Urinary bladder (tissue), 4 donors: Measurements from ENCODE around the gene HOXA9. TPM values are rescaled to one million over a fixed set of nuclear protein-coding genes. Genes with fewer than 3 reads are reported as not detected.

Experiments
- DNase-seq: peaks from one replicate; pipeline ENCODE4 v3.0.0-alpha.2; 2015; ENCODE audit errors: extremely low spot score
- H3K27ac ChIP-seq: one replicate; pipeline ENCODE4 v1.5.1; 2013; ENCODE audit warnings: low read depth, mild to moderate bottlenecking, moderate library complexity
- H3K36me3 ChIP-seq: one replicate; pipeline ENCODE4 v1.6.1; 2013; ENCODE audit warnings: mild to moderate bottlenecking, moderate library complexity; ENCODE audit not compliant: insufficient read depth
- H3K4me1 ChIP-seq: one replicate; pipeline ENCODE4 v1.6.1; 2013; ENCODE audit warnings: mild to moderate bottlenecking, moderate library complexity; ENCODE audit not compliant: insufficient read depth
- H3K4me3 ChIP-seq: one replicate; pipeline ENCODE4 v1.5.1; 2013; ENCODE audit warnings: low read depth, low read length
- WGBS: extraction: QIAGEN DNeasy Blood & Tissue Kit; methylation state at CpG from one replicate; pipeline ENCODE4 v1.1.7; 2013; 5-methylcytosine and 5-hydroxymethylcytosine counted together
- polyA plus RNA-seq: library from polyadenylated mRNA; stranded (reverse); fragments of 200-250 nt; gene quantifications from one replicate; pipeline ENCODE4 v1.2.3, GENCODE V29; 2013
- total RNA-seq: library from RNA; depleted of rRNA; stranded (reverse); fragments of >200 nt; gene quantifications from one replicate; pipeline ENCODE4 v1.2.3, GENCODE V29; 2014
- donor health status: healthy with polysubstance abuse.
- donor health status: healthy.

Gene HOXA9
- total and polyA plus RNA-seq, 2 donors, result 19.8 to 20.5 TPM

- 58% methylated on average over 12 of the region's 12 CpGs for WGBS
- no peak for DNase-seq
- H3K4me3 ChIP-seq, result peak overlapping the region; percentile 1
These were observed 15.4 kb upstream of the HOXA9 start for GRCh38 chr7:27180431-27181420.

GRCh38 chr7:27179503-27180430, 14.4 kb upstream of the HOXA9 start:
- no peak for DNase-seq
- Histone ChIP-seq H3K36me3 (no peaks in the 10 kb centered on the region), H3K4me3 (peak overlapping the region; percentile 47), H3K4me1 (no peaks in the 10 kb centered on the region), H3K27ac (peak overlapping the region; percentile 90)
- 5% methylated on average over 56 of the region's 56 CpGs for WGBS

More at GRCh38 chr7:27180431-27181420, 15.4 kb upstream of the HOXA9 start:
- Histone ChIP-seq H3K4me1 (no peaks in the 10 kb centered on the region), H3K27ac (peak overlapping the region; percentile 73), H3K36me3 (no peaks in the 10 kb centered on the region)

- Histone ChIP-seq H3K27ac (peak overlapping the region; percentile 90), H3K36me3 (no peaks in the 10 kb centered on the region), H3K4me1 (no peaks in the 10 kb centered on the region), H3K4me3 (peak overlapping the region; percentile 47)
- WGBS, result 27% methylated on average over 14 of the region's 14 CpGs
- no peak for DNase-seq
These were observed 13.7 kb upstream of the HOXA9 start for GRCh38 chr7:27179030-27179429.

GRCh38 chr7:27178366-27178765, 13.0 kb upstream of the HOXA9 start:
- 34% methylated on average over 6 of the region's 6 CpGs for WGBS
- Histone ChIP-seq H3K4me1 (no peaks in the 10 kb centered on the region), H3K4me3 (peak overlapping the region; percentile 47), H3K36me3 (no peaks in the 10 kb centered on the region), H3K27ac (peak overlapping the region; percentile 64)
- DNase-seq, result no peak

- DNase-seq, result no peak
- H3K27ac ChIP-seq, result peak overlapping the region; percentile 95
- WGBS, result 27% methylated on average over 5 of the region's 5 CpGs
- H3K36me3 ChIP-seq, result no peaks in the 10 kb centered on the region
- peak overlapping the region; percentile 47 for H3K4me3 ChIP-seq
- H3K4me1 ChIP-seq, result no peaks in the 10 kb centered on the region
These were observed 12.5 kb upstream of the HOXA9 start for GRCh38 chr7:27177795-27178320.

DNA sequence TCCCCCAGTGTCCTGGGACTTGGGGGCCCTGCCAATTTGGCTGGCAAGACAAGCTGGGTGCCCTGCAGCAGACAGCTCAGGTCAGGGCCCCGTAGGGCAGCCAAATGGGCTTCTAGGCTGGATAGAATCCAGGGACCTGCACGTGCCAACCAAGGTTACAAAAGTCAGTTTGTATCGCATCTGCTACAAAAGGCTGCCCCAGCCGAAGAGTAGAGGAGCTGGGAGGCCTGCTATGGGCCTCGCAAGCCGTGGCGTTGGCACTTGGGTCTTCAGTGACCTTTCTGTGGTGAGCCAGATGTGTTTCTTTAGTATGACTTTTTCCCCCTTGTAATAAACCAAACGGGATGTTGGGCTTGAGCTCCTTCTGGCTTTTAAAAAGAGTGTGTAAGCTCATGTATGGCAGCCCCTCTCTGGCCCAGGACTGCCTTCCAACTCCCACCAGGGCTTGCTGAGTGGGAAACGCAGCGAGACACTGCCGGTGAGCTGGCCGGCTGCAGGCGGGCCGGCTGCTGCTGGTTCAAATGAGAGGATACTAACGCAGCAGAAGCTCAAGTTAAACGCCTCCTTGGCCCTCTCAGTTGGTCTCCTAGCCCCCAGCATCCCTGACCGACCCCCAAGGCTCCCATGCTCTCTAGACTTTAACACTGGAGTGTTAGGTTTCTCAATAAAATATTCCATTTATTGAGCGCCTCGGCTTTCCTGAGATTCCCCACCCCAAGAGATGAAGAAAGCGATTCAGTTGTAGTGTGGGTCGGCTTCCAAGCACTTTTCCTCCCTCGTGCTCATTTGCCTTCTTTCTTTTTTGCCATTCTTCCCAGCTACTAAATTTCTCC, 11.8 kb upstream of the HOXA9 start:
- WGBS, result 31% methylated on average over 22 of the region's 22 CpGs
- H3K4me3 ChIP-seq, result peak overlapping the region; percentile 47
- peak overlapping the region; percentile 95 for H3K27ac ChIP-seq
- DNase-seq, result no peak
- no peaks in the 10 kb centered on the region for H3K36me3 ChIP-seq
- H3K4me1 ChIP-seq, result no peaks in the 10 kb centered on the region

- no peaks in the 10 kb centered on the region for H3K4me1 ChIP-seq
- H3K4me3 ChIP-seq, result peak overlapping the region; percentile 41
- peak overlapping the region; percentile 95 for H3K27ac ChIP-seq
- DNase-seq, result no peak
- no peaks in the 10 kb centered on the region for H3K36me3 ChIP-seq
- 37% methylated on average over 3 of the region's 3 CpGs for WGBS
These were observed 11.1 kb upstream of the HOXA9 start for GRCh38 chr7:27176524-27176845.

DNA sequence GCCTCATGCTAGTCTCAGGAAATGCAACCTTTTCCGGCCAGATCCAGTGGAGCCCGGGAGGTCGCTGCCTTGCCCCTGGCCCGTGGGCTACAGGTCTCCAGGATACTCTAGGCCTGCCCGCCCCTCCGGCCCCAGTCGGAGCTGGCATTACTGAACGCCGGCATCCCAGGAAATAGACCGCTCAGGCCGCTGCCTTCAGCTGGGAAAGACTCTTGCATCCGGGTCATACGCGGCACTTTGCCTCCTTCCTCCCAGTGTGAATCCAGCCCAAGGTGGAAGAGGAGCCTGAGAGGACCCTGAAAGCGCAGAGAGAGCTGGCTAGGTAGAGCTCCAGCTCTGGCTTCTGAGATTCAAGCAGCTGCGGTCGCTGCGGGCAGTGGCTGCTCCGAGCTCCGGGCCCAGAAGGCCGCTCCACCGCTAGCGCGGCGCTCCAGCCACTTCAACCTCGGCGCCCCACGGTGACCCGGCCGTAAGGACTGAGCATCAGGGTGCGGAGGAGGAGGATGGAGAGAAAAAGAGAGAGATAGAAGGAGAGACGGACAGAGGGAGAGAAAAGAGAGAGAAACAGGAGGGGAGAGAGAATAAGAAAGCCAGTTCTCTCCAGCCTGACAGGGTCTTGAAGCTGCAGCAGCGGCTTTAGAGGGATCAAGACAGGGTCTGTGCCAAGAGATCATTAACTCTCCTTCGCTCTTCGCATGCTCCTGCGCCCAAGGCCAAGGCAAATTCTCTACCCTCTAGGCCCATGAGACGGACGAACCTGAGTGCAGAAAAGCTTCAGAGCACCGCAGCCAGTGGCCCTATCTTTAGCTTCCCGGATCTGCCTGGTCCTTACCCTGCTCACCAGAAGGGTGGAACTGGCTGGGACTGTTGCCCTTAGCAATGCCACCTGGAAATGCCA, 10.5 kb upstream of the HOXA9 start:
- WGBS, result 33% methylated on average over 40 of the region's 40 CpGs
- Histone ChIP-seq H3K4me1 (no peaks in the 10 kb centered on the region), H3K27ac (peak overlapping the region; percentile 95), H3K4me3 (peak overlapping the region; percentile 41), H3K36me3 (peaks cover 2% of the 10 kb centered on the region)
- DNase-seq, result no peak

DNA sequence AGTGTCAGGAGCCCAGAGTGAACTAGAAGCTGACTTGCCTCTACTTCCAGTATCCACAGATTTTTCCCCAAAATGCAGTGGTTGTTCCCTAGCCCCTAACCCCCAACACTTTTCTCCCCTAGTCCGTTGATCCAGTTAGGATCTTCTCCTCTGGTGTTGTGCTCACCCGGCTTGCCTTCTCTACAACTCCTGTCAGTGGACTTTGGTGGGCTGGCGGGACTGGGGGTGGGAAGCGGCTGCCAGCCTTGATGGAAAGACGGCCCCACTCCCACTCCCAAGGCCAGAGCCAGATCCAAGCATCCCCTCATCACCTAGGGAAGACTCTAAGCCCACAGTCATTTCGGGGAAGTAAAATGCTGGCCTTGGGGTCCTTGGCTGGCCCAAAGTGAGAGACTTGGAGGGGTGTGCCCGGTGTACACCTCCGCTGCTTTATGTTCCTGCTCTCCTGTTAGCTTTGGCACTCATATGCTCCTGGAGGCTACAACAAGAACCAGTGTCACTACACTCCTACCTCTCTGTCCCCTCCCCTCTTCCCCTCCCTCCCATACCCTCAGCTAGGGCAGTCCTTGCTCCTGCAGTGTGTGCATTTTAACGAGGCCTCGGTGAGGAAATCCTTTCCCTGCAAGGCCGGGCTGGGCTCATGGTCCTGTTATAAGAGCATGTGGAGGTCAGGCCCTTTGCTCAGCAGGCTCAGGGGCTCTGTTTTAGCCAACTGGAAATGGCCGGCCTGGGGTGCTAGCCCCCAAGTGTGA, 9.7 kb upstream of the HOXA9 start:
- Histone ChIP-seq H3K4me3 (peak overlapping the region; percentile 83), H3K4me1 (no peaks in the 10 kb centered on the region), H3K27ac (peak overlapping the region; percentile 95), H3K36me3 (peaks cover 2% of the 10 kb centered on the region)
- DNase-seq, result no peak
- 52% methylated on average over 12 of the region's 12 CpGs for WGBS

DNA sequence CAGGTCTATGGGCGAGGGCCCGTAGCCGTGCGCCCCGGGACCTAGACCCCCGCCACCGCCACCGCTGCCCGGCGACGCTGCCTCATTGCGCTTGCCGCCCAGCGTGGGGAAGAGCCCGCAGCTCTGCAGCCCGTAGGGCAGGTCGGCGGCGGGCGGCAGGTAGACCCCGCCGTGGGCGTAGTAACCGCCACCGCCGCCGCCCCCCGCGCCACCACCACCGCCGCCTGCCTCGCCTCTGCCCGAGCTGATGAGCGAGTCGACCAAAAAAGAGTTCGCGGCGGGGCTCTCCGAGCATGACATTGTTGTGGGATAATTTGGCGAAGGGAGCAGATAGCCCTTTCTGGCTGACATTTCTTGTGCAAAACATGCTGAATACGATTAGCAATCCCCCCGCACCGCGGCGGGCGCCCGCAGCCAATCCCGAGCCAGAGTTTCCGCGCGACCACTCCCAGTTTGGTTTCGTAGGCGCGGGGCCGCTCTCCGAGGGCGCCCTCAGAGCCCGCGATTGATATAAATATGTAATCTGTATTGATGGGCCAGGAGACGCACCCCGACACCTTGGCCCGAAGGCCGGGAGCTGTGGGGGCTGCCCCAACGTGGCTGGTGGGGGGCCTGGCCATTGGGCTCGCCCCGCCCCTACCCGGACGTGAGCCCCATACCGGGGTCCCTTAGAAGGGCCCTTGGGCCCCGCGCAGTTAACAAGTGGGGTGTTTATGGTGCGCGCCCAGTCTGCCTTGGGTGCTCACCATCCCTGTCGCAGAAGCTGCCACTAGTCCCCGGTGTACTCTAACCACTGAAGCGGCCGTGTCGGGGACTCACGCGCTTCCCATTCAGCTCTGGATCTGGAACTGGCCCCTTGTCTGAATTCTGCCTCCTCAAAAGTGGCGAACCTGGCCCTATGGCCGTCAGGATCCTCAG, 8.9 kb upstream of the HOXA9 start, which contains the start of gene HOXA10:
Gene HOXA10 (minus strand): TSS at position 365 of the 918 bp plus-strand sequence. CDS start 14 bp downstream, at position 351.
- no peaks in the 10 kb centered on the region for H3K4me1 ChIP-seq
- peak within 1 kb of the TSS; percentile 95 for H3K27ac ChIP-seq
- peak within 1 kb of the TSS; percentile 83 for H3K4me3 ChIP-seq
- H3K36me3 ChIP-seq, result peaks cover 2% of the 10 kb centered on the region
- WGBS, result 5% methylated on average over 82 of the region's 82 CpGs
- no peak for DNase-seq
